Stimulated activated CD4-positive, alpha-beta T cell treated with anti-CD3 and anti-CD28 coated beads, Interleukin-12 subunit alpha, Interleukin-12 subunit beta, amount 100 ng/mL, for 48 hours (primary cell): ENCODE results near the gene CDC14B.
A peak's percentile ranks its signal among the peaks of the same experiment; 100 is the strongest.
"Not testable (repeated sequence)": the region's sequence is repeated elsewhere in the genome, so short reads cannot be mapped to it uniquely, and the experiment has no call there.

Experiments used
- DNase-seq, 3 donors: peaks; one replicate each; pipeline ENCODE4 v3.0.0-alpha.2; 2020; ENCODE audit warnings: low read depth in 2 of 3, low spot score in 1 of 3

CDC14B gene

DNA sequence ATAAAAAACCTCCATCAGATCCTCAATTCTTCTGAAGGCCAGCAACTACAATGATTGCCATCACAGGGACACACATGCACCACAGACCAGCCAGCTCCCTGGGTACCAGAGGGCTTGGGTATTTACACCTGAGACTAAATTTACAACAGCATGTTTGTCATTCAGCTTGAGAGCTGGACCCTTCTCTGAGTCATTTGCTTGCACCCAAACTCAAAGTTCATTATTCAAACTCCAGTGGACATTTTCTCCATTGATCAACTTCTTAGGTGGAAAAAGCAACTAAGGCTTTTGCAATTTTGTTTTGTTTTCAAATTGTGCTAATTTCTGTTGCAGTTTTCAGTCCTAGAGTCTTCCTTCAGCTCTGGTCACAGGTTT is 116.3 kb downstream of the CDC14B start:
- not testable (repeated sequence) for DNase-seq

DNA sequence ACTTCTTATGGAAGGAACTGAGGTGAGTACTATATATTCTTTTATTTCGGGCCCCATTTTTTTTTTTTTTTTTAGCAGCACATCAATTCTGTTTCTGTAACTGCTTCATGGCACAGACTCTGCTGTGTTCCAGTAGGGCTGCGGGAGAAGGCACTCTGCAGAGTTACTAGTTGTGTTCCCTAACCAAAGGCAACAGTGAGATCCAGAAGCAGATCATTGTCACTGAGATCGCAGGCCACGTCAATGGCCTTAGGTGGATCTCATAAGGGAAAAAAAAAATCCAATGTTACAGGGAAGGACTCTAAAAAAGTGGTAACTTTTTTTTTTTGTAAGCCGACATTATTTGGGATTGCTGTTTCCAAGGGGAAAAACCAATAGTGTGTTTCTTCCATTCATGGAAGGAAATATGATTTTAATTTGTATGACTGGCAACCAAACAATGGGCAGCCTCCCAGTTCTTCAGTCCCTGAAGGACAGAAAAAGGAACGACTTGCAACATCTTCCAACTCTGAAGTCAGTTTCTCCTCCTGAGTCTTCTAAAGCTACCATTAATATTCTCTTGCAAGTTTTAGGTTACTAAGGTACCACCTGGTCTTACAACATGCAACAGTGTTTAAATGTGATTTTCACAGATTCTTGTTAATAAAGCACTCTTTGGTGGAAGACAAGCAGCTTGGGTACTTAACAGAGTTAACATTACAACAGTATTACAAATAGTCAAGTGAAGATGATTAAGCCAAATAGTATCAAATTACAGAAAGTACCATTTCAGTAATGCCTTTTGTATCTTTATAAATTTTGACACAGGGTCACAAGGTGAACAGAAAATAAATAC is 116.9 kb downstream of the CDC14B start:
- no peak for DNase-seq

DNA sequence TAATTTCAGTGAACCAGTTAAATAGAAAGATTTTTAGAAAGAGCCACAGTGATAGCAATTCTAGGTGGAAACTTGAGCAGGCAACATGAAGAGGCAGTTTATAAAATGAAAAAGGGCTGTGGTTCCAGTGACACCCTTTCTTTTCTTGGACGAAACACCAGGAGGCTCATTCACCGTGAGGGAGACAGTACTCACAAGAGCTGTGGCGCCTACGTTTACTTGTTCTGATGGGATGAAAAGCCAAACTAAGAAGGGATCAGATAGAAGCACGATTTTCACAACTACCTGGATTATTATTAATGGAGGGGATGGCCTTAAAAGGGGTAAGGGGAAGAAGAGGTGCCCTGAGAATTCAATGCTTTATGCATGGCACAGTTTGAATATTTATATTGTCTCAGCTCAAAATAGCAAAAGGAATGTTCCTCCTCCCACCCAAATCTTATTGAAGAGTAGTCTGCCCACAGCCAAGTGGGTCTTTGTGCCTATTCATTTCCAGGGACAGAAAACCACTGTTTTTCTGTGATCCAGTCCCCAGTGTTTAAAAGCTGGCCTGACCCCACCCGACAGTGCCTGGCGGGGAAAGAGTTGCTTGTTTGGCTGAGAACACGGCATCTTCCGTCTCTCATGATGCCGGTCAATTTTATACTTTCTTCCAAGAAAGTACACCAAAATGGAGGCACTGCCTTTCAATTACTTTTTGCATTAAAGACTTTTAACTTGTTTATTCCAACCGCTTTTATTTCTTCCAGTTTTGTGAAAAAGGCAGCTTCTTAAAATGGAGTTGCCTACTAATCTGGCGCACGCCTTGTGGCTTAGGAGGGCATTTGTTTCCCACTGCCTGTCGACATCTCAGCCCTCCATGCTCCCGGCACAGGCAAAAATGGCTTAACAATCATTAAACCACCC is 117.8 kb downstream of the CDC14B start:
- no peak for DNase-seq

DNA sequence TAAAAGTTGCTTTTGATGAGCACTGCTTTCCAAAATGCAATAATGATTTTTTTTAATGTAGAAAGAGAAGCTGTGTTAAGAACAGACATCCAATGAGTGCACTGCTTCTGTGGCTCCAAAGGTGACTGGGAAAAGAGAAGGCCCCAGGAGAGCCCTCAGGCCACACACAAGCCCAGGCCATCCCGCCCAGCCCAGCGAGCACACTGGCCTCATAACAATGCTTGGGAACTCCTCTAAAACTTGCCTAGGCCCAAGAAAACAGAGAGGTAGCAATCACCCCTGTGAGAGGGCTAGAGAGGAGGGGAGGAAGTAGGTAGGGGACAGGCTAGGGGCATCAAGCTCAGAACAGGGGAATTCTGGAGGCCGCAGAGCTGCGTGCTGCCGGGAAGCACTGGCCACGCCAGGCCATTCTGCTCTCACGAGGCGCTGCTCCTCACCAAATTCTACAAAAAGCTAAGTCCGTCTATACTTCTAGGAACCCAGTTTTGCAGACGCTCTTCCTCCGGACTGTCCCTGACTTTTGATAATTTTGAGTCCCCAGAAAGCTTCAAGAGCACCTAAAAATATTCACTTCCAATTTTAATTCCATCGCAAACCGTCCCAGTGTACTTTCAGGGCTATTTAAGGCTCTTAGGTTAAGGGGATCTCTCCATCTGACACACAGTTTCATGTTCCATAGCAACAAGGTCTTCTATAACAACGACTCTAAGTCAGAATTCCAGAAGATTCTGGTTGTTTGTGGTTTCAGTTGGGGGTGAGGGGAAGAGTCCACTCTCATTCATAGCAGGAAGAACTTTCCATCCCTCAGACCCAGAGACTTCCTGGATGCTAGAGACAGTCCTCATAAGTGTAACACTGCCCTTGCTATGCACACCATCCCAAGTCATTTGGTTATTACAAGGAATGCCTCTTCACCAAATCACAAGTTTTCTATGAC is 118.7 kb downstream of the CDC14B start:
- no peak for DNase-seq

DNA sequence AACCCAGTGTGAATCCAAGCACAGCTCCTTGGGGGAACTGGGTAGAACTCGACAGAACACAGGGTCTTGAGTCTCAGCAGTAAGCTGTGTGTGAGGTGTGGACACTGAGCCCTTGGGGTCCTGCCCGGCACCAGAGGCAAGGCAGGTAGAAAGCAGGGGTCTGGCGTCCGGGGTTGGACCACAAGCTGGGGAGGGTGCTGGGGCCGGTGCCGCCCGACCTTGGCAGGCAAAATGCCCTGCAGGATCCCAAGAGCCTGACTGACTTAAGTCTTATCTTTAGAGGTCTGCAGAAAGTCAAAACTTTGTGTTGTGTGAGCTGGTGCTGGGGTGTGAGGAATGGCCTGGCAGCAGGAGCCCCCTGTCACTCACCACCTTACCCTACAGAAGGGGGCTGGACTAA is 120.4 kb downstream of the CDC14B start:
- no peak for DNase-seq

DNA sequence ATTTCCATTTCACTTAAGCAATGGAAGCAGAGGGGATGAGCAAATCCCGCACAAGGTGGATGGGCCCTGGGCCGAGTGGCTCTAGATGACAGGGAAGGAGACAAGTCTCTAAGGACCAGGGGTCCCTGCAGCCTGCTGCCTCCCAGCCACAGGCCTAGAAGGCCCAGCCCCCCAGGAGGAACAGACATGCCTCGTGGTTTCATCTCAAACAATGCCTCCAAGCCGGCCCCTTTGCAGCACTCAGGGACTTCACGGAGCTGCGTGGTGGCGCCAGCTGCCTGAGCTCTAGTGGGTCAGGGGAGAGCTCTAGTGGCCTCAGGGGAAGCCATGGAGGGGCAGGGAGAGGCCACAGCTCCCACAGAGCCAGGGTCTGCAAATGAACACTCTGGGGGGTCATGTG is 120.8 kb downstream of the CDC14B start:
- DNase-seq = no peak

DNA sequence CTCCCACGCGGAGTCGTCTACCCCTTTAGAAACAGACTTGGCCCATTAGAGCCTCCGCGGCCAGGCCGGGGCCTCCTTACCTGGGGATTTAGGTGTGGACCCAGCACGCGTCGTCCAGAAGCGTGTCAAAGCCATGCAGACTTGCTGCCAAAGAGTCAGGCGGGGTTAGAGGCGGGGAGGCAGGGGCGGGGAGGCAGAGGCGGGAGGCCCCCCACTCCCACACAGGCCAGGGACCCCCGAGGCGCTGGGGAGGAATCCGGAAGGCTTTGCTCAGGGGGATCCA is 122.6 kb downstream of the CDC14B start:
- DNase-seq = no peak

DNA sequence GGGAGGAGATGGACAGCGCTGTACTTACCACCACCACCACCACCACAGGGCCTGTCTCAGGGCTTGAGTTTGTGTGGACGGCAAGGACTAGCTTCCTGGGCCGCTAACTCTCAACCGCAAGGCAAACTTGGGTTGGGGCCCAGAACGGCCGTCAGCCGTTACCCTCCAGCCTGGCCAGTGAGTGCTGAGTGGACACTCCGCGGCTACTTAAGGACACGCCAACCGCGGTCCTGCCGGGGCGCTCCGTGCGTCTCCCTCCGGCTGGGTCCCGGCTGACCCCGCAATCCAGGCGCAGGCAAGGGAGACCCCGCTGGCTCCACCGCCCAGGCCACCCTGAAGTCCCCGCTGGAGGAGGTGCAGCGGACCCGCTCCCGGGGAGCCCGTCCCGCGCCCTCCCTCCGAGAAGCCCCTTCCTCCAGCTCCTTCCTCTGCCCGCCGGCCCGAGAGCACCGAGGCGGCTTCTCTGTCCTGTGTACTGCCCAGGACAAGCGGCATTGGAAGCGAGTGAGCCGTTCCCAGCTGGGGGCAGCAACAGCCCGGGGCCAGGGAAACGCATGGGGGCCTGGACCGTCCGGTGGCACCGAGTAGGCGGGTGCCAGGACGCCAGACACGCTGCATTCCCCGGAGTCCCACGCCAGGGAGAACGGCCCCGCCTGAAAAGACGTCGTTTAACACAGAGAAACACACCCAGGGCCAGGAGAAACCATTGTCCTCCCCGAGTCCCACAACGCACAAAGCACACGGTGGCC is 123.1 kb downstream of the CDC14B start:
- no peak for DNase-seq

DNA sequence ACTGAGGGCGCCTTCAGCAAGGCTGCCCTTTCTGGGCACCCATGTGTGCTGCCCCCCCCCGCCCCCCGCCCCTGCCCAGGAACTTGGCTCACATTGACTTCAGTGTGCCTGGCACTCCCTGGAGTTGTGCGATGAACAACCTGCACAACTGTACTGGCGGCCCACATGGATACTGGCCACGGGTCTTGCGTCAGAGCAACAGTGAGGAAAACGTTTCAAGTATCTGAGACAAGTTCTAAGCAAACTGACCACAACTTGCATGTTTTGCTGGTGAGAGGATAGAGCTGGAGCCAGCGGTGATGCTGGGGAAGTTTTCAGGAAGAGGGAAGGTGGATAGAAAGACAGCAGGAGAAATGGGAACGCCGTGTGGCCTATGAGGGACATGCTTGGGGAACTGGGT is 124.3 kb downstream of the CDC14B start:
- no peak for DNase-seq

DNA sequence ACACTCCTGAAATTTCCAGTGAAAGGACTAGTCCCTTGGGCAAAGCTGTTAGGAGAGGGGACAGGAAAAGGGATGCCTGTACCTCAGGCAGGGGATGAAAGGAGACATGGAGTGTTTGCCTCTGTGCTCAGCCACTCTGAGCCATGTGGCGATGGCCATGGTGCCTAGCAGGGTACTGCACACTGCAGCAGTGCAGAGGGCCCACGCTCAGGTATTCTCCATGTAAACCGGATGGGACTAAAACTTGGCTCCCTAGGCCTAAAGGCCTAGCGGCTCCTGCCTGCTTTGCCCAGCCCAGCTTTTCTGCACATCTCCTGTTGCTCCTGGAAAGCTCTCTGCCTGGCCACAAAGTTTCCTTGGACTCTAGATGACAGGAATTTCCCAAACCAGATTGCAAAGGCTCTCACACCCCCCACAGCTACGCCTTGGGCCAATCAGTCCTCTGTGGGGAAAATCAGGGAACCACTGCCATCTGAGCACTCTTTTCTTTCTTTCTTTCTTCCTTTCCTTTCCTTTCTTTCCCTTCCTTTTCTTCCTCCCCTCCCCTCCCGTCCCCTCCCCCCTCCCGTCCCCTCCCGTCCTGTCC is 125.3 kb downstream of the CDC14B start:
- no peak for DNase-seq

DNA sequence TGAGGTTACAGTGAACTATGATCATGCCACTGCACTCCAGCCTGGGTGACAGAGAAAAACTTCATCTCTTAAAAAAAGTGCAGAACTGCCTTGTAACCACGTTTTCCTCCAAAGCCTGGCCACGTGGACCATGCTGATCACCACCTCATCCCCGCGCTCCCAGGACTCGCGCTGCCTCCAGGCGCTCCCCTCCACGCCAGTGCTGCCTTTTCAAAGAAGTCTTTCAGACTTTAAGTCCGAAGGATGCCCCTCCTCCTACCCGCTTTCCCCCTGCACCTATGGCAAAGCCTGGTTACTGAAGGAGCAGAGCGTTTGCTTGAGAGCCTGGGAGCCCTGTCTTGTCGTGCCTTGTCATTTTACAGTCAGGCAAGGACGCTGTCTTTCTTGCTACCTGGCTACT is 125.9 kb downstream of the CDC14B start:
- no peak for DNase-seq

DNA sequence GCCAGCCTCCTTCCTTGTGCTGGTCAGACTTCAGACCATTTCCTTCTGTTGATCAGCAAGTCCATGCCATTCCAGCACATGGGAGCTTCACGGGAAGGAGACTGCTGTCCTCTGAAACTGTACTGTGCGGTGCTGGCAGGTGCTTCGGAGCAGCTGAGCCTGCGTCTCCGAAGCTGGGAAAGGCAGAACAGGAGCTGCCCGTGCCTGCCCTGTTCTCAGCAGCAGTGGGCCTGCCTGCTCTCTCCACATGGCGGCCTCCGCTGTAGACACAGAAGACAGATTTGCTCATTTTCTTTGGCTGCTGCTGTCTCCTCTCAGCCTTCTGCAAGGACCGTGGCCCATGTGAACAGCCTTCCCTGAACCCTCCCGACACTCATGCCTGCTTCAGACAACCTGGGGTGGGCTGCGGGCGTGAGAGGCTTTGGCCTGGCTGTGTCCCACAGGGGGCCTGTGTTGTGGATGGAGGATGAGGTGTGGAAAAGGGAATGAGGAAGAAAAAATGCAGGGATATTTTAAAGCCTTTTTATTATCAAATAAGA is 126.6 kb downstream of the CDC14B start:
- DNase-seq = no peak

DNA sequence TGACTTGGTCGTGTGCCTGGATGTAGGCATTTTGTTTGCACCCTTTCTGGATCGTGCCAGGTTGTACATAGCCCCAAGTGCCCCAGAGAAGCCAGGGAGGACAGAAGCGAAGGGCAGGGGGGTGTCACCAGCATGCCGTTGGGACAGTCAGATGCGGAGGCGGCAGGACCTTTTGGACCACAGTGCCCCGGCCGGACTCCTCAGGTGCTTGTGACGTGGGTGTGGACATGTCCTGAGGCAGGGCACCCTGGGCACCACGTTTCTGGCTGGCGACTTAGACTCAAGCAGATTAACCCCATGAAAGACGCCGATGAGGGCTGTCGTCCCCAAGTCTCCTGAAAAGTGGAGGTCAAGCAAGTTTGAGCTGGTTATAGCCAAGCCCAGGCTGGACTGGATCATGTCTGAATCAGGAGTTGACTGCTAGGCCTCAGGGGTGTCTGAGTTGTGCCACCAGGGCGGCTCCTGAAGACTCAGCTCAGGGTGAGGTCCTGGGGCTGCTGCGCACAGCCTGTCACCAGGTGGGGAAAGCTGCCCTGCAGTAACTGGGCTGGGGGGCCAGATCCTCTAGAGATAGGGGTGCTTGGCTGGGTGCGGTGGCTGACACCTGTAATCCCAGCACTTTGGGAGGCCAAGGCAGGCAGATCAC is 127.6 kb downstream of the CDC14B start:
- no peak for DNase-seq

DNA sequence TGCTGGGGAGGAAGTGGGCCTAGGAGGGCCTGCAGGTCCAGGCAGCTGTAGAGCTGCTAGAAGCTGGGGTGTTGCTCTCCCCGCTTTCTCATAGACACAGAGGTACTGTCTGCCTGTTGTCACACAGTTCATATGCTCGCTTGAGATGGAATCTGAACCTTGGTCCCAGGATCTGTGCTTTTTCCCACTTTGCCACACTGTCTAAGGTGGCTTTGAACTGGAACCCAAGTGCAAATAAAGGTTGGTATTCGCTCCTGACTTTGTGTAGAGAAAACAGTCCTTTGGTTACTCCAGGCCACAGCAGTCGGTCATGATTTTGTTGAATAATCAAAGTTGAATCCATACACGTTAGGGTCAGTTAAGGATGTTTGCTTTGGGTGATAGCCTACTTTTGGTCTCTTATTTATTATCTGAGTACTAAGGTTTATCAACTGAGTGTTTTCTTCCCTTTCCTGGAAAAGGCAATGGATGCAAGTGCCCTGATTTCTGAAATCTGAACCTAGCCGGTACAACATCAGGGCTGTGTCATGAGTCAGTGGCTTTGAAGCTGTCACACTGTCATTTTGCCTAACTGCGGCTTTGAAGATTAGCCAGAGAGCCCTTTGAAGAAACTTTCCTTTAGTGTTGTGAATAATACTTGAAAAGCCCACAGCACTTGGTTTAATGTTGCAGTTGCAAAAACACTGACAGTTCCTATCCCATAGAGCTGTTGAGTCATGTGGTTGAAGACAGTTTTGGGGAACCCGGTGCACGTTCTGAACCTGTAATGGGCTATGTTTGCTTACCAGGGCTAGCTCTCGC is 128.4 kb downstream of the CDC14B start:
- peak; percentile 4 to 24 (median 12) for DNase-seq

DNA sequence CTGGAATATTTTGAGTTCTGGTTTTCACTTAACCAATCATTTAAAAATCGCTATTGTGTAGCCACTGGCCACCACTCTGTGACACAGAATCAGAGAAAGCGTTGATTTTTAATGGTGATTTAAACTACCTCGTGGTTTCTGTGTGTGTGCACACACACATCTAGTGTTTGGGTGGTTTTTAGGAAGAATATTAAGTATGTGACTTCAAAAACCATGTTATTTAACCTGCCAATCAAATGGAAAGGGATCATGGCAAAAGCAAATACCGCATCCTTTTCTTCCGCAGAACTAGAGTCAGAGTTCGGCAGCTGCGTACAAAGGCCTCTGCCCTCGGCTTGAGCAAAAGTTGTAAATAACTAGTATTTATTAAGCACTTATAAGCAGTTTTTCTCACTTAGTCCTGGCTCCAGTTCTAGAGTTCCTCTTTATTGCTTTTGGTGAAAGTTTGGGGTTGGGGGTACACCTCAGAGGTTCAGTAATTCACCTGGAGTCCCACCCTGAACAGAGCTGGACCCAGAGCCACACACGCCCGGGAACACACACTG is 129.0 kb downstream of the CDC14B start:
- no peak for DNase-seq

DNA sequence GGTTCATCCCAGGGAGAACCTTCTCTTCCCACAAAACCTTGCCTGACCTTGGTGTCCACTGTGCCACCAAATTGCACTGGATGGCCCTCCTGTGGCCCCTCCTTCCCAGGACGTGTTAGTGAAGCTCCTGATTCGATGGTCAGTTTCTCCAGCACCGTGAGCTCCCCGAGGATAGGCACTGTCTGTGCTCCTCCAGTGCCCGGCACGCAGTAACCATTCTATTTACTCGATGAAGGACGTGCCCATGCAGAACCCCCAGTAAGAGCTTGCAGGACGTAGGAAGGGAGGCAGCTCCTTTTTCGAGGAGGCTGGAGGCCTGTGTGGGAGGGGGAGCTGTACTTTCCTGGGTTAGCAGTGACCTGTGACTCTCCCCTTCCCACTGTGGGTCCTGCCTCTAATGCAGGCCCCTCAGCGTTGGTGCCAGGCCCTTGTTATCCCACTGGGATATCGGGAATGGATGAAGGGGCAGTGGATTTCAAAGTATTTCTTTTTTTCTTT is 130.1 kb downstream of the CDC14B start:
- no peak for DNase-seq

DNA sequence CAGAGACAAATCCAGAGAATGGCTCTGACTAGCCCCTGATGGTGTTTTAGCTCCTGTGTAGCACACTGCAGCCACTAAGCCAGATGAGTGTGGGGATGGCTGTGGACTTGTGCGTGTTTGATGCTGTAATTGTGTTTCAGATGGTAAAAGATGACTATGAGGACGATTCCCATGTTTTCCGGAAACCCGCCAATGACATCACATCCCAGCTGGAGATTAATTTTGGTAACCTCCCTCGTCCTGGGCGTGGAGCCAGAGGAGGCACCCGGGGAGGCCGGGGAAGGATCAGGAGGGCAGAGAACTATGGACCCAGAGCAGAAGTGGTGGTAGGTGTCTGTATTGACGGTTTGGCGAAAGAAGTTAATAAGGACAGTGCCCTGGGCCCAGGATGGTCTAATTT is 131.7 kb downstream of the CDC14B start:
- DNase-seq = no peak

DNA sequence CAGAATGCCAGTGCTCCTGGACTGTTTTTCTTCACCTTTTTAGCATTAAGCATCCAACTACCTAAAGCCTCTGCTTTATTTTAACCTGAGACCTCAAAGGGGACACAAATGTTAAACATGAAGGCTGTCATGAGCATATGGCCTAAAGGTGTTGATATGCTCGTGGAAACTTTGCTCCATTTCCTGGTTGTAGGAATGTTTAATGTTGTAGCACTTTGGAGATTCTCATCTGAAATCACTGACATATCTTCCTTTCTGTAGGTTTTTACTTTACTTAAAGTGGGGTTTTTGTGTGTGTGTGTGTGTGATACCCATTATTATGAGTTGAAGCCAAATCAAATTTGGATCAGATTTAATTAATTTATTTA is 132.6 kb downstream of the CDC14B start:
- no peak for DNase-seq
